Mesenchymal stem cell (in vitro differentiated cells and primary cell): Measurements from ENCODE around the gene PTP4A2.

ENCODE experiments used
- DNase-seq: peaks from one replicate; pipeline ENCODE4 v3.0.0-alpha.2; 2013
- H2AFZ ChIP-seq: one replicate; pipeline ENCODE4 v1.6.1; 2013; ENCODE audit warnings: low read depth, mild to moderate bottlenecking, control low read depth, inconsistent platforms, low read length, moderate library complexity
- H2AK5ac ChIP-seq: 2 replicates; pipeline ENCODE4 v1.6.1; 2013; ENCODE audit warnings: low read length, moderate library complexity, mild to moderate bottlenecking, inconsistent platforms; ENCODE audit not compliant: severe bottlenecking
- H2BK120ac ChIP-seq: one replicate; pipeline ENCODE4 v1.6.1; 2013; ENCODE audit warnings: low read depth, mild to moderate bottlenecking, inconsistent platforms, low read length, moderate library complexity
- H2BK12ac ChIP-seq, 2 experiments: one replicate each; pipeline ENCODE4 v1.6.1; 2013; ENCODE audit warnings: inconsistent platforms in 2 of 2, low read length in 2 of 2, mild to moderate bottlenecking in 2 of 2, moderate library complexity in 2 of 2, control low read depth in 1 of 2
- H2BK15ac ChIP-seq: one replicate; pipeline ENCODE4 v1.6.1; 2013; ENCODE audit warnings: mild to moderate bottlenecking, low read depth, inconsistent platforms; ENCODE audit not compliant: poor library complexity, severe bottlenecking
- H2BK5ac ChIP-seq: 2 replicates; pipeline ENCODE4 v1.6.1; 2013; ENCODE audit warnings: low read depth, mild to moderate bottlenecking, low read length, control low read depth, inconsistent platforms; ENCODE audit not compliant: poor library complexity, severe bottlenecking
- H3K14ac ChIP-seq, 2 experiments: one replicate each; pipeline ENCODE4 v1.6.1; 2013; ENCODE audit warnings: inconsistent platforms in 2 of 2, low read length in 2 of 2, control low read depth in 1 of 2, mild to moderate bottlenecking in 1 of 2, moderate library complexity in 1 of 2
- H3K18ac ChIP-seq, 2 experiments: one replicate each; pipeline ENCODE4 v1.6.1; 2013; ENCODE audit warnings: inconsistent platforms in 2 of 2, low read length in 2 of 2, control low read depth in 1 of 2, low read depth in 1 of 2, mild to moderate bottlenecking in 1 of 2
- H3K23ac ChIP-seq, 2 experiments: one replicate each; pipeline ENCODE4 v1.6.1; 2013; ENCODE audit warnings: inconsistent platforms in 2 of 2, low read length in 2 of 2, mild to moderate bottlenecking in 2 of 2, moderate library complexity in 2 of 2, control low read depth in 1 of 2
- H3K27ac ChIP-seq: 2 replicates; pipeline ENCODE4 v1.5.1; 2013; ENCODE audit warnings: mild to moderate bottlenecking, moderate library complexity, low read length, control low read depth, inconsistent platforms; ENCODE audit not compliant: poor library complexity, severe bottlenecking
- H3K27me3 ChIP-seq, 2 experiments: 2 replicates each; pipeline versions ENCODE4 v1.6.1 to v1.7.0; 2013; ENCODE audit warnings: low read length in 2 of 2, mild to moderate bottlenecking in 2 of 2, moderate library complexity in 2 of 2, control low read depth in 1 of 2, inconsistent platforms in 1 of 2; ENCODE audit not compliant: control insufficient read depth in 1 of 2, insufficient read depth in 1 of 2
- H3K36me3 ChIP-seq, 2 experiments: 2 replicates each; pipeline versions ENCODE4 v1.6.1 to v1.7.0; 2013; ENCODE audit warnings: low read length in 2 of 2, control low read depth in 1 of 2, inconsistent platforms in 1 of 2, low read depth in 1 of 2, mild to moderate bottlenecking in 1 of 2; ENCODE audit not compliant: insufficient read depth in 2 of 2, control insufficient read depth in 1 of 2
- H3K4ac ChIP-seq, 2 experiments: one replicate each; pipeline ENCODE4 v1.6.1; 2013; ENCODE audit warnings: inconsistent platforms in 2 of 2, low read length in 2 of 2, mild to moderate bottlenecking in 2 of 2, moderate library complexity in 2 of 2, control low read depth in 1 of 2, low read depth in 1 of 2
- H3K4me1 ChIP-seq: 2 replicates; pipeline ENCODE4 v1.6.1; 2013; ENCODE audit warnings: low read depth, low read length, control low read depth; ENCODE audit not compliant: control insufficient read depth, insufficient read depth
- H3K4me2 ChIP-seq: 2 replicates; pipeline ENCODE4 v1.6.1; 2013; ENCODE audit warnings: low read length, mild to moderate bottlenecking, inconsistent platforms; ENCODE audit not compliant: poor library complexity, severe bottlenecking
- H3K4me3 ChIP-seq, 2 experiments: 2 replicates each; pipeline versions ENCODE4 v1.5.1 to v1.7.0; 2013; ENCODE audit warnings: low read length in 2 of 2, mild to moderate bottlenecking in 2 of 2, control low read depth in 1 of 2, low read depth in 1 of 2; ENCODE audit not compliant: insufficient read depth in 1 of 2
- H3K79me1 ChIP-seq: replicated peaks from 2 replicates; pipeline ENCODE4 v1.6.1; 2013; ENCODE audit warnings: mild to moderate bottlenecking, control low read depth, low read length, inconsistent platforms; ENCODE audit not compliant: poor library complexity, severe bottlenecking
- H3K9ac ChIP-seq: 2 replicates; pipeline ENCODE4 v1.7.0; 2013; ENCODE audit warnings: mild to moderate bottlenecking, low read length, moderate library complexity
- H3K9me3 ChIP-seq: 2 replicates; pipeline ENCODE4 v1.7.0; 2013; ENCODE audit warnings: mild to moderate bottlenecking, low read length; ENCODE audit not compliant: control insufficient read depth
- H4K8ac ChIP-seq: one replicate; pipeline ENCODE4 v1.6.1; 2013; ENCODE audit warnings: inconsistent platforms, mild to moderate bottlenecking, low read length, moderate library complexity
- H4K91ac ChIP-seq: one replicate; pipeline ENCODE4 v1.6.1; 2013; ENCODE audit warnings: mild to moderate bottlenecking, low read length, inconsistent platforms
- WGBS: methylation state at CpG from one replicate; pipeline ENCODE4 v1.1.7; 2013; ENCODE audit warnings: mixed read lengths; 5-methylcytosine and 5-hydroxymethylcytosine counted together

The PTP4A2 gene

DNA sequence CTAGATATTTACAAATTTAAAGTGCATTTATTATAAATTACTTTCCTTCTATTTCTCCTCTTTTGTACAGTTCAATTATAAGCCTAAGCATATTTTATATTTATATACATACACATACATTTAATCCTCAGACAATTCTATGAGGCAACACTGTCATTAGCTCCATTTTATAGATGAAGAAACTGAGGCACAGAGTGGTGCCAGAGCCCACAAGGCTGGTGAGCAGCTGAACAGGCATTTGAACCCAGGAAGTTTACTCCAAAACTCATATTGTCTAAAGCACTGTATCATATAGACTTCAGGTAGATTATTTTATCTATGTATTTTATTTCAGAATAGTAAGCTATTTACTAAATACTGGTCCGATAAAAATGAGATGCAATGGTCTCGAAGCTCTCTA is 52.3 kb downstream of the PTP4A2 start:
- H3K18ac ChIP-seq, result no peak overlapping the region
- H3K14ac ChIP-seq, result no peak overlapping the region
- H3K27me3 ChIP-seq, result no peaks in the 10 kb centered on the region
- no peak overlapping the region for H2BK12ac ChIP-seq
- no peak overlapping the region for H3K27ac ChIP-seq
- no peaks in the 10 kb centered on the region for H3K4me1 ChIP-seq
- no peaks in the 10 kb centered on the region for H3K79me1 ChIP-seq
- no peak overlapping the region for H4K91ac ChIP-seq
- no peaks in the 10 kb centered on the region for H3K9me3 ChIP-seq
- H4K8ac ChIP-seq, result no peak overlapping the region
- no peak overlapping the region for H2AFZ ChIP-seq
- H2BK5ac ChIP-seq, result no peak overlapping the region
- no peak overlapping the region for H2AK5ac ChIP-seq
- H3K23ac ChIP-seq, result no peak overlapping the region
- no peaks in the 10 kb centered on the region for H3K36me3 ChIP-seq
- H3K9ac ChIP-seq, result no peak overlapping the region
- H3K4me2 ChIP-seq, result no peak overlapping the region
- H3K4me3 ChIP-seq, result no peak overlapping the region
- no peak overlapping the region for H2BK15ac ChIP-seq
- no peak overlapping the region for H3K4ac ChIP-seq
- DNase-seq, result no peak
- WGBS, result 98% methylated on average over 2 of the region's 2 CpGs
- no peak overlapping the region for H2BK120ac ChIP-seq

DNA sequence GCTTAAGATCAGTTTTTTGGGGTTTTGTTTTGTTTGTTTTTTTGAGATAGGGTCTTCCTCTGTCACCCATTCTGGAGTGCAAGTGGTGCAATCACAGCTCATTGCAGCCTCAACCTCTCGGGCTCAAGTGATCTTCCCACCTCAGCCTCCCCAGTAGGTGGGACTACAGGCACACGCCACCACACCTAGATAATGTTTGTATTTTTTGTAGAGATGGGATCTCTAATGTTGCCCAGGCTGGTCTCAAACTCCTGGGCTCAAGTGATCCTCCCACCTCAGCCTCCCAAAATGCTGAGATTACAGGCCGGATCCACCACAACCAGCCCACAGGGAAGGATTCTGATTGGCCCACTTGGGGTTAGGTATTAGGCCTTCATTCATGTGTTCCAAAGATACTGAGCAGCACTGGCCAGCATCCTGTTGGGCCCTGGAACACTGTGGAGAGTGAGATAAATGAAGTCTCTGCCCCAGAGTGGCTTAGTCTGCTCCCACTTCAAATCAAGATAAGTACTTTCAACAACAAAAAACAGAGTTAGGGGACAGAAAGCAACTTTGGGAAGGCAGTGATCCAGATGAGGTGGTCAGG is 54.7 kb downstream of the PTP4A2 start:
- H2AFZ ChIP-seq, result no peak overlapping the region
- H2AK5ac ChIP-seq, result no peak overlapping the region
- no peaks in the 10 kb centered on the region for H3K36me3 ChIP-seq
- no peak overlapping the region for H3K27ac ChIP-seq
- WGBS, result 100% methylated on average over 1 of the region's 3 CpGs
- H3K4me3 ChIP-seq, result no peak overlapping the region
- no peak overlapping the region for H3K18ac ChIP-seq
- no peaks in the 10 kb centered on the region for H3K79me1 ChIP-seq
- no peak overlapping the region for H2BK12ac ChIP-seq
- H3K4me1 ChIP-seq, result no peaks in the 10 kb centered on the region
- no peak overlapping the region for H4K91ac ChIP-seq
- no peak overlapping the region for H3K9ac ChIP-seq
- no peak overlapping the region for H4K8ac ChIP-seq
- H2BK120ac ChIP-seq, result no peak overlapping the region
- no peak overlapping the region for H2BK15ac ChIP-seq
- H3K4ac ChIP-seq, result no peak overlapping the region
- no peaks in the 10 kb centered on the region for H3K27me3 ChIP-seq
- no peak overlapping the region for H3K23ac ChIP-seq
- no peaks in the 10 kb centered on the region for H3K9me3 ChIP-seq
- no peak overlapping the region for H3K14ac ChIP-seq
- no peak overlapping the region for H3K4me2 ChIP-seq
- no peak overlapping the region for H2BK5ac ChIP-seq
- DNase-seq, result no peak

DNA sequence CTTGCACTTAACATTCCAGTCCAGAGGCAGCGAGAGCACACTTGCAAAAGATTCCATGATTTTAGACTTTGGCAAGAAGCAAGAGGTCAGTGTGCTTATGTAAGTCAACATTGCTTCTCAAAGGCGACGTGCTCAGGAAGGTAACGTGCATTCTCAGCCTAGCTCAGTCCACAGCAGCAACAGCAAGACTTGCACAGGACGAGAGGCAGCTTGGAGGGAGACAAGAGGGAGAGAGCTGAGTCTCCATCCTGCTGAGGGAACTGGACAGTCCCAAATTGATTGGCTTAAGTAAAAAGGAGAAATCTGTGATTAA is 56.5 kb downstream of the PTP4A2 start:
- Histone ChIP-seq H2BK12ac (no peak overlapping the region), H3K27ac (no peak overlapping the region), H3K4me1 (no peaks in the 10 kb centered on the region), H4K91ac (no peak overlapping the region), H3K4ac (no peak overlapping the region), H3K9ac (no peak overlapping the region), H2BK5ac (no peak overlapping the region), H3K27me3 (no peaks in the 10 kb centered on the region), H2AFZ (no peak overlapping the region), H2BK120ac (no peak overlapping the region), H3K4me3 (no peak overlapping the region), H2BK15ac (no peak overlapping the region), H3K9me3 (no peaks in the 10 kb centered on the region), H3K36me3 (no peaks in the 10 kb centered on the region), H3K23ac (no peak overlapping the region), H3K79me1 (no peaks in the 10 kb centered on the region), H4K8ac (no peak overlapping the region), H2AK5ac (no peak overlapping the region), H3K18ac (no peak overlapping the region), H3K4me2 (no peak overlapping the region), H3K14ac (no peak overlapping the region)
- DNase-seq, result no peak
- 88% methylated on average over 5 of the region's 5 CpGs for WGBS

DNA sequence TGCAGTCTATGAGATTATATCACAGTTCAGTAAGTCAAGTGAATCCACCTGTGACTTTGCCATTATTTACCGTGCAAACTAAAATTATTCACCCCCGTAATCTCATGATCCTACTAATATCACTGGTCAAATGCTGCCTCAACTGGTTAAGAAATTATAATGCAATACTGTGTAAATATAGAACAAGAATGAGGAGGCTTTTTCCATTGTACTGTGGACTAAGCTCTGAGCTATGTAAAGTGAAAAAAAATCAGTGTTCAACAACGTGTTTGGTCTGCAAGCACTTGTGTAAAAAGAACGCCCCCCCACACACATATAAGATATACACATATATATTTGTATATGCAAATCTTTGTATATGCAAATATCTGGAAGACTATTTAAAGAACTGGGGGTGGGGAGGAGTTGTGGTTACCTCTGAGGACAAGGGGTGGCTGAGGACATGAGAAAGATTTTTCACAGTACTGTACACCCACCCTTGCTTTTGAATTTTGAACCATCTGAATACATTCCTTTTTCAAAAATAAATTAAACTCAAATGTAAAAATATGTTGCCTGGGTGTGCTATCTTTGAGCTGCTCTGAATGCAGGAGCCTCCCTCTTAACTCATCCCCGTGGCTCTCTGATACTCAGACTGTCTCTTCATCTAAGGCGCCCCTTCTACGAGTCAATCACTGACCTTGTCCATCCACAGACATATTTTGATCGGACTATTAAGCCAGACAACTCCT is 57.0 kb downstream of the PTP4A2 start:
- H2AFZ ChIP-seq, result no peak overlapping the region
- no peak overlapping the region for H4K8ac ChIP-seq
- H3K9me3 ChIP-seq, result no peaks in the 10 kb centered on the region
- H3K23ac ChIP-seq, result no peak overlapping the region
- no peak overlapping the region for H2BK12ac ChIP-seq
- no peaks in the 10 kb centered on the region for H3K36me3 ChIP-seq
- no peak overlapping the region for H4K91ac ChIP-seq
- no peaks in the 10 kb centered on the region for H3K79me1 ChIP-seq
- H3K4me2 ChIP-seq, result no peak overlapping the region
- H2AK5ac ChIP-seq, result no peak overlapping the region
- no peak overlapping the region for H2BK120ac ChIP-seq
- no peak overlapping the region for H2BK5ac ChIP-seq
- no peak overlapping the region for H3K14ac ChIP-seq
- H3K27me3 ChIP-seq, result no peaks in the 10 kb centered on the region
- no peak overlapping the region for H3K4ac ChIP-seq
- H3K27ac ChIP-seq, result no peak overlapping the region
- H2BK15ac ChIP-seq, result no peak overlapping the region
- no peaks in the 10 kb centered on the region for H3K4me1 ChIP-seq
- 62% methylated on average over 5 of the region's 8 CpGs for WGBS
- no peak overlapping the region for H3K4me3 ChIP-seq
- H3K9ac ChIP-seq, result no peak overlapping the region
- DNase-seq, result no peak
- H3K18ac ChIP-seq, result no peak overlapping the region
